ENCODE data around the gene HOXA5.

DNA sequence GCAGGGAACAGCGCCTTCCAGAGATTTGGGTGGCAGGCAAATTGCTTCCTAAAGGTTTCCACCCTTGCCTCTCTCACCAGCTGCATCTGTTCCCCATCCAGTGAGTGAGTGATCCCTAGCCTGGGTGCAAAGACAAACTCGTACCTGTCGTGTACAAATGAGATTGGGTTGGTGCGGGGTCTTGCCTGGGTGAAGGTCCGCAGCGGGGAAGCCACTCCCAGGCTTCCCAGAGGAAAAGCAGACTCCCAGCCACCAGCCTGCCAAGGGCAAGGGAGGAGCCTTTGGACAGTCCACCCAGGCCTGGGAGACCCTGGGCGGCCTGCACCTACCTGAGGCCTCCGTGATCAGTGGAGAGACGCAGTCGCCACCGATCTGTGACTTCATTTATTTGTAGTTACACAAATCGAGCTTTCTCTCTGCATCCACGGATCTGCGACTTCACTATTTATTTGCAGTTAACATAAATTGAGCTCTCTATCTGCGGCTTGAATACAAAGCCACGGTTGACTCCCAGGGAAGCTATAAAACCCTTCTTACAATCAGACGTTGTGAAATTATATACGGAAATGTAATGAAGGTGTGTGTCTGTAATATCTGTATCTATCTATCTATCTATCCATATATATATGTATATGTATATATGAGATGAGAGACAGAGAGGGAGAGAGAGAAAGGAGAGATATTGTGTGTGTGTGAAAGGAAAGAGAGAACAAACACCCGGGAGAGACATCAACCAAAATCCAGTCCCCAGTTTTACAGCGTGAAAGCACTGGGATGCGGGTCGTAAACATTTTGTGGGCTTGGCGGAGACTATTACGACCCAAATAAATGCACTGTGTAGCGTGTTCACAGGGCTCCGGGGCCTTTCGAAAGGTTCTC lies 16.0 kb upstream of the HOXA5 start:
- TF ChIP-seq CTCF (conservative IDR thresholded peaks at IDR 0.05 in 1 of 2, IDR thresholded peaks at IDR 0.05 in 1 of 2; ENCODE audit: low read depth in 1 of 2, low read length in 2 of 2) (no peak), EZH2 (IDR thresholded peaks at IDR 0.05; ENCODE audit: low read length, missing control alignments) (no peak)

Measured in fibroblast of lung (primary cell).